GM19395 (cell line): ENCODE measurements around the gene PPP1R8.

Experiments
- ATAC-seq: cut with Tn5 transposase; IDR thresholded peaks from one replicate; pipeline ENCODE4 v1.9.1; 2021; ENCODE audit warnings: mild to moderate bottlenecking, moderate library complexity; ENCODE audit not compliant: unreplicated experiment

The PPP1R8 gene

GRCh38 chr1:27889506-27889905 is 58.9 kb downstream of the PPP1R8 start:
- no peak for ATAC-seq

- no peak for ATAC-seq
Measured at GRCh38 chr1:27891196-27891889, 60.8 kb downstream of the PPP1R8 start.

GRCh38 chr1:27894521-27894920 is 63.9 kb downstream of the PPP1R8 start:
- ATAC-seq: no peak
